NCI-H2196 (cell line): ENCODE data around the gene ANKS1B.
A peak's percentile ranks its signal among the peaks of the same experiment; 100 is the strongest.

Experiments used
- DNase-seq: peaks from one replicate; lab custom pipeline; 2025; ENCODE audit not compliant: unreplicated experiment; lab: John Stamatoyannopoulos, UW

The ANKS1B gene

GRCh38 chr12:99138393-99138792 is 846.3 kb downstream of the ANKS1B start:
- no peak for DNase-seq

- DNase-seq = no peak
Observed at GRCh38 chr12:99137124-99137855, 847.4 kb downstream of the ANKS1B start.

GRCh38 chr12:99136516-99136915 is 848.2 kb downstream of the ANKS1B start:
- no peak for DNase-seq

- no peak for DNase-seq
Observed at GRCh38 chr12:99135376-99135775, 849.4 kb downstream of the ANKS1B start.

GRCh38 chr12:99133401-99133800 is 851.3 kb downstream of the ANKS1B start:
- DNase-seq = no peak

- DNase-seq = no peak
Observed at GRCh38 chr12:99131751-99132199, 853.0 kb downstream of the ANKS1B start.

- no peak for DNase-seq
Observed at GRCh38 chr12:99130808-99131553, 853.8 kb downstream of the ANKS1B start.

GRCh38 chr12:99128246-99128802 is 856.4 kb downstream of the ANKS1B start:
- DNase-seq = no peak

- no peak for DNase-seq
Observed at GRCh38 chr12:99122959-99123358, 861.8 kb downstream of the ANKS1B start.

GRCh38 chr12:99122496-99122895 is 862.2 kb downstream of the ANKS1B start:
- DNase-seq = no peak

- no peak for DNase-seq
Observed at GRCh38 chr12:99121546-99121945, 863.2 kb downstream of the ANKS1B start.

- no peak for DNase-seq
Observed at GRCh38 chr12:99119943-99120342, 864.8 kb downstream of the ANKS1B start.

GRCh38 chr12:99119449-99119848 is 865.3 kb downstream of the ANKS1B start:
- no peak for DNase-seq

- DNase-seq = peak; percentile 70
Observed at GRCh38 chr12:99111600-99111999, 873.1 kb downstream of the ANKS1B start.

GRCh38 chr12:99110868-99111267 is 873.9 kb downstream of the ANKS1B start:
- DNase-seq = no peak

- DNase-seq = no peak
Observed at GRCh38 chr12:99110212-99110611, 874.5 kb downstream of the ANKS1B start.

- DNase-seq = no peak
Observed at GRCh38 chr12:99108924-99109323, 875.8 kb downstream of the ANKS1B start.

GRCh38 chr12:99099786-99100185 is 885.0 kb downstream of the ANKS1B start:
- DNase-seq = no peak

- no peak for DNase-seq
Observed at GRCh38 chr12:99097171-99097570, 887.6 kb downstream of the ANKS1B start.

GRCh38 chr12:99093166-99093565 is 891.6 kb downstream of the ANKS1B start:
- DNase-seq = no peak

- DNase-seq = no peak
Observed at GRCh38 chr12:99092100-99092851, 892.5 kb downstream of the ANKS1B start.
